ENCODE data around the gene SMIM10L2A.

- TF ChIP-seq CTCF (IDR thresholded peaks at IDR 0.05; ENCODE audit: low read length), result no peak
- no peak for TF ChIP-seq EZH2 (IDR thresholded peaks at IDR 0.05; ENCODE audit: borderline replicate concordance, low read length)
These were observed 15.5 kb downstream of the SMIM10L2A start for GRCh38 chrX:135436966-135437866.

Measured in OCI-LY1 (cell line).